C1 segment of cervical spinal cord (tissue), 14 donors: ENCODE measurements around the gene SLC2A5.
"Not testable (repeated sequence)": the region's sequence is repeated elsewhere in the genome, so short reads cannot be mapped to it uniquely, and the experiment has no call there.

ENCODE experiments used
- DNase-seq, 14 donors: peaks; one replicate each; lab custom pipeline; 2025; lab: John Stamatoyannopoulos, UW

SLC2A5 gene

DNA sequence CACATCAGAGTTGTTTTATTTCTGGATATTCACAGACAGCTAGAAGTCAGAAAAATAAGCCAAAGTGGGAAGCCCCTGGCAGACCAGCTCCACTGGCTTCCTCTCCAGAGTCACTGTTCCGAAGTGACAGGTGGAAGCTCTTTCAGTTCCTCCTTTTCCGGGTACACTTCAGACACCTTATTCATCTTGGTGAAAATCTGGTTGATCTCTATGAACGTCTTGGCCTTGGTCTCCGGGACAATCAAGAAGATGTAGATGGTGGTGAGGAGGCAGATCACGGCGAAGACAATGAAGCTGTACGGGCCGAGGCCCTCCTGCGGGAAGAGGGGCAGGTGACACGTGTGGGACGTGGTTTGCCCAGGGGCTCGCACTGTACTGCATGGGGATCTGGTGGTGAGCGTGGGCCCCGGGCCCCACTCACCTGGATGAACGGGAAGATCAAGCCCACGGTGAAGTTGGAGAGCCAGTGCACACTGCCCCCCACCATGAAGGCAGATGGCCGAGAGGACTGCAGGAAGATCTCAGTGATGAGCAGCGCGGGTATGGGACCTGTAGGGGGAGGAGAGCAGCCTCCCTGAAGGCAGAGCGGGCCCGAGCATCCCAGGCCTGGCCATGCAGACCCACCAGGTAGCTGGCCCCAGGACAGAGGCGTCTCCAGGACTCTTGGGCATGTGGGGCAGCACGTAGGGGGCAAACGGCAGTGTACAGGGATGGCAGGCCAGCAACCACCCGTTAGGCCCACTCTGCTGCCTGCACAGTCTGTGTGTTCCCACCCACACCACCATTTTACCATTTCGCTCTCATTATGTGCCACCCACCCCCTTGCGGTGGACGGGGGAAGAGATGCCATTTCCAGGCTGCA is 31.7 kb downstream of the SLC2A5 start:
- DNase-seq: no peak

- no peak for DNase-seq
Measured at GRCh38 chr1:9035226-9035625, 34.2 kb downstream of the SLC2A5 start.

- DNase-seq: no peak
Measured at GRCh38 chr1:9033363-9033762, 36.1 kb downstream of the SLC2A5 start.

GRCh38 chr1:9031484-9032259 is 37.8 kb downstream of the SLC2A5 start:
- no peak for DNase-seq

DNA sequence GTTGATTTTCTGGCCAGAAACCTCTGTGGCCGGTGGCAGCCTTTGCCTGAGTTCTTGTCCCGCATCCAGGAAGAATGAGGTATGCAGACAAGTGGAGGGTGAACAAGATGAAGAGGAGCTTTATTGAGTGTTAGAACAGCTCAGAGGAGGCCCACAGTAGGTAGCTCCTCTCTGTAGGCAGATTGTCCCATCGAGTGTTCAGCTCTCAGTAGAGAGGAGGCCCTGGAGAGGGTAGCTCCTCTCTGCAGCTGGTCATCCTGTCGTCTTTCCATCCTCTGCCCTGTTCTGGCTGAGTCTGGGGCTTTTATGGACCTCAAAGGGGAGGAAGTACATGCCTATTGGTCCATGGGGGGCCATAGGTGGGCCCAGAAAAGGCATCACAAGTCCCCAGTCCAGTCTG is 38.4 kb downstream of the SLC2A5 start:
- not testable (repeated sequence) for DNase-seq

DNA sequence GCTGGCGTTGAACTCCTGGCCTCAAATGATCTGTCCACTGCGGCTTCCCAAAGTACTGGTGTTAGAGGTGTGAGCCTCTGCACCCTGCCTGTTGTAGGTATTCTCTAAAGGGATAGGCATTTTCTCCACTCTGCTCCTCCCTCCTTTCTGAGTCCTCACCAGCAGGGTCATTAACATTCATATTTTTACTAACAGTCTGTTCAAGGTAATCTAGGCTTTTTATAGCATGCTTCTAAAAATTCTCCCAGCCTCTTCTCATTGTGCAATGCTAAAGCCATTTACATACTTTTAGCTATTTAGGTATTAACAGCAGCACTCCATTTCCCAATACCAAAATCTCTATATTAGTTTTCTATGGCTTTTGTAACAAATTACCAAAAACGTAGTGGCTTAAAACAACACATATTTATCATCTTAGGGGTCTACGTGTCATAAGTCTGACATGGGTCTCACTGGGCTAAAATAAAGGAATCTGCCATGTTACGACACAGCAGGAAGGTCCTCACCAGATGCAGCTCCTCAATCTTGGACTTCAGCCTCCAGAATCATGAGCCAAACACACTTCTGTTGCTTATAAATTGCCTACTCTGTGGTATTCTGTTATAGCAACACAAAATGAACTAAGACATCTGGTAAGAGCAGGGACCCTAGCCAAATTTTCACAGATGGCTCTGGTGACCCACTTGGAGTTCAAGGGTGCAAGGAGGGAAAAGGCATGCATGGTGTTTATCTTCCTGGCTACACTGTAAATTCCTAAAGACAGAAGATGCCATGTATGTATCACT is 40.3 kb downstream of the SLC2A5 start:
- DNase-seq: no peak

DNA sequence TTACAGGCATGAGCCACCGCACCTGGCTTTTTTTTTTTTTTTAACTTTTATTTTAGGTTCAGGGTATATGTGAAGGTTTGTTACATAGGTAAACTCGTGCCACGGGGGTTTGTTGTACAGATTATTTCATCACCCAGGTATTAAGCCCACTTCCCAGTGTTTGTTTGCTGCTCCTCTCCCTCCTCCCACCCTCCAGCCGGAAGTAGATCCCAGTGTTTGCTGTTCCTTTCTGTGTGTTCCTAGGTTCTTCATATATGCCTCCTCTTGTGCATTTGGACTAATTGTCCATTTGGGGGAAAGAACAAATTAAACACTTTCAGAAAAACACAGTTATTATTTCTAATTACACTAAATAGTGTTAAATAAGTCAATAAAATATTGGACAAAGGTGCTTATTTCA is 42.1 kb downstream of the SLC2A5 start:
- DNase-seq: no peak

DNA sequence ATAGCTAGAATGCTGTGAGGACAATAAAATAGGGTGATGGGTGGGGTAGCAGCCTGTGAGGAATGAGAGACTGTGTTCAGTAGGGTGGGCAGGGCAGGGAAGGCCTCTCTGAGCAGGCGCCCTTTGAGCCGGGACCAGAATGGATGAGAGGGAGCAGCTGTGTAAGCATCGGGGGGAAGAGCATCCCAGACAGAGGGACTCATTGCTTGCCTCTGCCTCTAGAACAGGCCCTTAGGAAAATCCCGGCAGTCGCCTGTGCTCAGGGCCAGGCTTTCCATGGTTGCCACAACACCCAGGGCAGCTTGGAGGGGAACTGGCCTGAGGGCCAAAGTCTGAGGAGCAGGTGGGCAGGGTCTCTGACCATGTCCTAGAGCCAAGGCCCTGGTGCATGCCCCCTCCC is 44.0 kb downstream of the SLC2A5 start:
- DNase-seq: no peak

- DNase-seq: no peak
Measured at GRCh38 chr1:9024837-9025236, 44.6 kb downstream of the SLC2A5 start.

- DNase-seq: no peak
Measured at GRCh38 chr1:9022773-9023172, 46.7 kb downstream of the SLC2A5 start.

GRCh38 chr1:9022026-9022738 is 47.3 kb downstream of the SLC2A5 start:
- DNase-seq: not testable (repeated sequence)

- no peak for DNase-seq
Measured at GRCh38 chr1:9020305-9020704, 49.1 kb downstream of the SLC2A5 start.

- no peak for DNase-seq
Measured at GRCh38 chr1:9019896-9020295, 49.5 kb downstream of the SLC2A5 start.

DNA sequence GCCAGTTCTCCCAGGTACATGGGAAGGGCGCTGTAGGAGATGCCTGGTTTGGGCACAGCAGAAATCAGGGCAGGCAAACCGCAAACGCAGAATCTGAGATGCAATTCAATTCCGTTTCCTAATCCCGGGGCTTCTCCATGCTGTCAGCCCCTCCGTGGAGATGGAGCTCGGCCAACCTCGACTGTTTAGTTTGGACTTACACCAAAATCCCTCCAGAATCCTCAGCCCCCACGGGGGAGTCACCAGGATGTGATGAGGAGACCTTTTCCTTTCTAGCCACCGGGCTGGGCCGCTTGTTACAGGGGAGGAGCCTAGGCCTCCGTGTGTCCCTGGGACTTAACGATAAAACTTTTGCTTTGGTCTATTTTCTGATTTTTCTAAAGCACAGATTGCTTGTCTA is 51.1 kb downstream of the SLC2A5 start:
- DNase-seq: no peak

DNA sequence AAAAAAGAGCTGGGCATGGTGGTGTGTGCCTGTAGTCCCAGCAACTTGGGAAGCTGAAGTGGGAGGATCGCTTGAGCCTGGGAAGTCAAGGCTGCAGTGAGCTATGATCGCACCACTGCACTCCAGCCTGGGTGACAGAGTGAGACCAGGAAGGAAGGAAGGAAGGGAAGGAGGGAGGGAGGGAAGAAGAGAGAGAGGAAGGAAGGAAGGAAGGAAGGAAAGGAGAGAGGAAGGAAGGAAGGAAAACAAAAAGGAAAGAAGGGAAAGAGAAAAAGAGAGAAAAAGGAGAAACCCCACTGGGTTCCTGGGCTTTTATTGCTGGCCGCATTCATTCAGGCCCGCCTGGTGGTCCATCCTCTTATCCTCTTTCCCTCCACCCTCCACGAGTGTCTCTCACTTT is 53.0 kb downstream of the SLC2A5 start:
- no peak for DNase-seq

- no peak for DNase-seq
Measured at GRCh38 chr1:9014475-9015375, 54.7 kb downstream of the SLC2A5 start.

- DNase-seq: no peak
Measured at GRCh38 chr1:9013819-9014218, 55.6 kb downstream of the SLC2A5 start.

DNA sequence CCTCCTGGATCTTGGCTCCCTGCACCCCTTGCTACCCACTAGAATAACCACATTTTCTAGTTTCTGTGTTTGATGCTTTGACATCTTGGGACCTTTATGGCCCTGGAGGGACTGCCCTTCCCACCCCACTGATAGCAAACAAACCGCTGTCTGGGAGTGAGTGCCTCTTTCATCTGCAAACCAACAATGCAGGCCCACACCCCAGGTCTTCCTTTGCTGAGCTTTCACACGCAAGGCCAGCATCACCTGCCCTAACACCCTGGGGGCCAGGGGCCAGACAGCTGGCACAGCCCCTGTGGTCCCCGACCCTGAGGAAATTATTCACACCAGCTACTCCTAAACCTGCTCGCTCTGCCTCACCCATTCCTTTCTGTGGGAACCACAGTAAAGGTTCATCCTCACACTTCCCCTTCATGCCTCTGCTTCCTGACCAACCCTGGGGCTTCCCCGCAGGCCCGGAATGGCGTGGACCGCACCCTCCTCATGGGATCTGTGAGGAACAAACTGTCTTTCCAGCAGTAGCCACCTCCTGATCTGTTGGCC is 58.6 kb downstream of the SLC2A5 start:
- DNase-seq: no peak

- DNase-seq: no peak
Measured at GRCh38 chr1:9009438-9010370, 59.7 kb downstream of the SLC2A5 start.
